Endothelial cell of umbilical vein (primary cell): ENCODE data around the gene GPR108. TPM values are rescaled to one million over a fixed set of nuclear protein-coding genes. Genes with fewer than 3 reads are reported as not detected.

ENCODE experiments used
- BruUV-seq: library from RNA; stranded (reverse); fragments of 400-500 nt; replicated peaks from 2 replicates; lab custom pipeline; 2021; lab: Mats Ljungman, UMichigan
- CTCF ChIA-PET: fragments of 300-600, 350-600 bp; sonication (Branson Sonifier 250); formaldehyde crosslinking; loops from one replicate; lab custom pipeline; 2021; ENCODE audit warnings: antibody characterized with exemption, inconsistent platforms; lab: Charles Lee
- POLR2A ChIA-PET: fragments of 300-600, 350-600 bp; sonication (Branson Sonifier 250); formaldehyde crosslinking; loops from one replicate; lab custom pipeline; 2021; ENCODE audit warnings: antibody characterized with exemption, inconsistent platforms; lab: Charles Lee
- DNase-seq: peaks from one replicate; pipeline ENCODE4 v3.0.0-alpha.2; 2011; ENCODE audit warnings: low read depth, low spot score
- FAIRE-seq: peaks from 2 replicates; lab custom pipeline; 2011; peaks lifted over from hg19 to GRCh38; lab: Jason Lieb, UNC
- H2AFZ ChIP-seq: 2 replicates; pipeline ENCODE4 v1.6.0; 2012; ENCODE audit warnings: low read depth, low read length, control low read depth, inconsistent platforms
- H3K27ac ChIP-seq: 2 replicates; pipeline ENCODE4 v1.5.1; 2011; ENCODE audit warnings: low read depth, mild to moderate bottlenecking, control low read depth, low read length, moderate library complexity; ENCODE audit not compliant: insufficient read depth
- H3K27me3 ChIP-seq, 2 experiments: 2 replicates each; pipeline versions ENCODE4 v1.6.0 to v1.6.1; 2011; ENCODE audit warnings: low read length in 2 of 2, mixed read lengths in 1 of 2; ENCODE audit not compliant: control insufficient read depth in 2 of 2, insufficient read depth in 2 of 2
- H3K36me3 ChIP-seq, 2 experiments: 2 replicates in 1 of 2; 3 replicates in 1 of 2; pipeline ENCODE4 v1.5.1; 2011; ENCODE audit warnings: low read length in 2 of 2, mild to moderate bottlenecking in 1 of 2, moderate library complexity in 1 of 2; ENCODE audit not compliant: control insufficient read depth in 2 of 2, insufficient read depth in 2 of 2; ENCODE audit errors: extremely low read depth in 1 of 2
- H3K4me1 ChIP-seq: 3 replicates; pipeline ENCODE4 v1.5.1; 2011; ENCODE audit warnings: mild to moderate bottlenecking, low read length; ENCODE audit not compliant: control insufficient read depth, insufficient read depth; ENCODE audit errors: extremely low read depth
- H3K4me2 ChIP-seq: 2 replicates; pipeline ENCODE4 v1.6.1; 2011; ENCODE audit warnings: low read length, control low read depth, mixed read lengths; ENCODE audit not compliant: insufficient read depth
- H3K4me3 ChIP-seq, 3 experiments: fragments of 200-600 bp in 1 of 3; sonication (generic), shearing (Covaris generic) in 1 of 3; replicated peaks in 1 of 3; 2 replicates each; pipeline ENCODE4 v1.5.1; 2011 to 2016; ENCODE audit warnings: control low read depth in 3 of 3, low read length in 3 of 3, mild to moderate bottlenecking in 2 of 3, inconsistent platforms in 1 of 3, low read depth in 1 of 3, moderate library complexity in 1 of 3; ENCODE audit not compliant: insufficient read depth in 1 of 3
- H3K79me2 ChIP-seq: 2 replicates; pipeline ENCODE4 v1.6.0; 2012; ENCODE audit warnings: low read length, inconsistent platforms; ENCODE audit not compliant: control insufficient read depth, insufficient read depth
- H3K9ac ChIP-seq: replicated peaks from 2 replicates; pipeline ENCODE3; 2011; ENCODE audit warnings: low read length, control low read depth; ENCODE audit not compliant: insufficient read depth; ENCODE audit errors: extremely low read depth
- H3K9me1 ChIP-seq: replicated peaks from 3 replicates; pipeline ENCODE4 v1.6.0; 2011; ENCODE audit warnings: mild to moderate bottlenecking, low read length; ENCODE audit not compliant: control insufficient read depth, insufficient read depth; ENCODE audit errors: extremely low read depth
- H3K9me3 ChIP-seq: replicated peaks from 2 replicates; pipeline ENCODE4 v1.5.1; 2012; ENCODE audit warnings: low read length, inconsistent platforms; ENCODE audit not compliant: control insufficient read depth, insufficient read depth
- H4K20me1 ChIP-seq: replicated peaks from 2 replicates; pipeline ENCODE3; 2011; ENCODE audit warnings: mild to moderate bottlenecking, low read length; ENCODE audit not compliant: control insufficient read depth, insufficient read depth; ENCODE audit errors: extremely low read depth
- EZH2 ChIP-seq: IDR thresholded peaks from 2 replicates; pipeline ENCODE4 v1.6.1; 2012; ENCODE audit warnings: borderline replicate concordance, low read depth, mild to moderate bottlenecking, moderate library complexity, low read length, inconsistent platforms; ENCODE audit not compliant: severe bottlenecking
- FOS ChIP-seq: IDR thresholded peaks from 2 replicates; pipeline ENCODE4 v1.6.1; 2011; ENCODE audit warnings: mild to moderate bottlenecking, low read length, moderate library complexity, borderline replicate concordance; ENCODE audit not compliant: insufficient read depth
- GATA2 ChIP-seq: IDR thresholded peaks from 2 replicates; pipeline ENCODE4 v1.7.0; 2011; ENCODE audit warnings: low read depth, mild to moderate bottlenecking, moderate library complexity, mixed read lengths, low read length; ENCODE audit not compliant: insufficient read length, insufficient read depth
- JUN ChIP-seq: IDR thresholded peaks from 2 replicates; pipeline ENCODE4 v1.6.1; 2011; ENCODE audit warnings: borderline replicate concordance, low read depth; ENCODE audit not compliant: insufficient read length, insufficient read depth
- MAX ChIP-seq: IDR thresholded peaks from 2 replicates; pipeline ENCODE4 v1.6.1; 2011; ENCODE audit not compliant: insufficient read depth, insufficient read length
- MYC ChIP-seq: IDR thresholded peaks from one replicate; pipeline ENCODE4 v1.6.1; 2011; ENCODE audit warnings: mild to moderate bottlenecking, low read depth, low read length
- POLR2A ChIP-seq: IDR thresholded peaks from 2 replicates; pipeline ENCODE4 v1.6.1; 2012; ENCODE audit warnings: low read depth, mild to moderate bottlenecking, control low read depth, low read length
- POLR2AphosphoS5 ChIP-seq: IDR thresholded peaks from 2 replicates; pipeline ENCODE4 v1.6.1; 2012; ENCODE audit warnings: low read depth, mild to moderate bottlenecking, control low read depth, low read length, moderate library complexity; ENCODE audit not compliant: insufficient read depth
- dilution Hi-C: fragments of 300-500 bp; cut with MboI; formaldehyde crosslinking; loops from one replicate; pipeline ENCODE4 v1.15.0; 2019; ENCODE audit warnings: low sequenced_read_pairs; ENCODE audit not compliant: extremely low pct_ligation_motif_present
- intact Hi-C: fragments of 100-400 bp; cut with micrococcal nuclease; formaldehyde crosslinking; loops from one replicate; pipeline ENCODE4 v1.10.0; 2022
- polyA plus RNA-seq, 4 experiments: library from polyadenylated mRNA; depleted of rRNA in 3 of 4; stranded (reverse) in 3 of 4; unstranded in 1 of 4; fragments of >200 nt; gene quantifications; 2 replicates each; pipeline versions ENCODE4 v1.2.1 to v1.2.3, GENCODE V29; 2011 to 2012; ENCODE audit warnings: missing spikeins in 1 of 4
- total RNA-seq: library from RNA; stranded (reverse); gene quantifications from 2 replicates; pipeline ENCODE4 v1.2.3, GENCODE V29; 2021
- TF ChIP-seq, protein P1 (sequence below), 2 donors: IDR thresholded peaks; 1 replicate in 1 of 2; 2 replicates in 1 of 2; pipeline ENCODE4 v1.5.1; 2011; ENCODE audit warnings: low read length in 2 of 2, mild to moderate bottlenecking in 2 of 2, moderate library complexity in 2 of 2, control low read depth in 1 of 2, inconsistent platforms in 1 of 2, low read depth in 1 of 2; ENCODE audit not compliant: insufficient read depth in 1 of 2; ENCODE audit errors: extremely low read depth in 1 of 2

GPR108 gene
- total and polyA plus RNA-seq, 2 donors (not counting 3 experiments of a cell fraction or from before 2014, with no cell fraction given) = 68.5 to 80.2 TPM

DNA sequence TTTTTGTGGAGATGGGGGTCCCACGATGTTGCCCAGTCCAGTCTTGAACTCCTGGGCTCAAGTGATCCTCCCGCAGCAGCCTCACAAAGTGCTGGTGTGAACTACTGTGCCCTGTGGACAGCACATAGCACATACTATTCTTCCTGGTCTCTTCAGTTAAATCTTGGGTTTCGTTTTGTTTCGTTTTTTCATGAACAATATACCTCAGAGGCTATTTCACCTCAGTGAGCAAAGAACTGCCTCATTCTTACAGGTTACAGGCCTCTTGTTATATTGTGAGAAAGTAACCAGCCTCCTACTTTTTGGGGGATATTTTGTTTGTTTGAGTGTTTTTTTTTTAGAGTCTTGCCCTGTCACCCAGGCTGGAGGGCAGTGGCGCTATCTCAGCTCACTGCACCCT, 15.6 kb downstream of the GPR108 start:
- DNase-seq = no peak

More for the DNA sequence above, 15.6 kb downstream of the GPR108 start:
- intact Hi-C loops = no loop called here
- Histone ChIP-seq H3K4me2 (no peak overlapping the region), H3K9me3 (no peaks in the 10 kb centered on the region), H3K9ac (no peak overlapping the region), H2AFZ (no peak overlapping the region), H3K36me3 (no peaks in the 10 kb centered on the region), H3K4me1 (no peaks in the 10 kb centered on the region), H3K27me3 (no peaks in the 10 kb centered on the region), H3K79me2 (no peaks in the 10 kb centered on the region), H3K27ac (no peak overlapping the region), H4K20me1 (no peaks in the 10 kb centered on the region), H3K4me3 (no peak overlapping the region), H3K9me1 (no peaks in the 10 kb centered on the region)
- ChIA-PET POLR2A (no interaction called here), CTCF (interaction anchor here (1.0 kb wide), 1 partner anchor 142 kb away, joined by 4 read pairs; no protein-coding TSS in a partner anchor)
- FAIRE-seq = no peak
- TF ChIP-seq MYC = no peak
- TF ChIP-seq FOS = no peak
- no peak for TF ChIP-seq EZH2
- no peak for TF ChIP-seq POLR2AphosphoS5
- no peak for TF ChIP-seq JUN
- TF ChIP-seq GATA2 = no peak
- no peak for TF ChIP-seq MAX
- TF ChIP-seq, protein P1, sequence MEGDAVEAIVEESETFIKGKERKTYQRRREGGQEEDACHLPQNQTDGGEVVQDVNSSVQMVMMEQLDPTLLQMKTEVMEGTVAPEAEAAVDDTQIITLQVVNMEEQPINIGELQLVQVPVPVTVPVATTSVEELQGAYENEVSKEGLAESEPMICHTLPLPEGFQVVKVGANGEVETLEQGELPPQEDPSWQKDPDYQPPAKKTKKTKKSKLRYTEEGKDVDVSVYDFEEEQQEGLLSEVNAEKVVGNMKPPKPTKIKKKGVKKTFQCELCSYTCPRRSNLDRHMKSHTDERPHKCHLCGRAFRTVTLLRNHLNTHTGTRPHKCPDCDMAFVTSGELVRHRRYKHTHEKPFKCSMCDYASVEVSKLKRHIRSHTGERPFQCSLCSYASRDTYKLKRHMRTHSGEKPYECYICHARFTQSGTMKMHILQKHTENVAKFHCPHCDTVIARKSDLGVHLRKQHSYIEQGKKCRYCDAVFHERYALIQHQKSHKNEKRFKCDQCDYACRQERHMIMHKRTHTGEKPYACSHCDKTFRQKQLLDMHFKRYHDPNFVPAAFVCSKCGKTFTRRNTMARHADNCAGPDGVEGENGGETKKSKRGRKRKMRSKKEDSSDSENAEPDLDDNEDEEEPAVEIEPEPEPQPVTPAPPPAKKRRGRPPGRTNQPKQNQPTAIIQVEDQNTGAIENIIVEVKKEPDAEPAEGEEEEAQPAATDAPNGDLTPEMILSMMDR (IDR thresholded peaks at IDR 0.05; ENCODE audit: extremely low read depth in 1 of 2, insufficient read depth in 1 of 2, low read depth in 1 of 2, low read length in 2 of 2) = no peak
- TF ChIP-seq POLR2A = no peak
- no TSS peak for BruUV-seq
- dilution Hi-C loops = no loop called here
